GM19023 (cell line): ENCODE results near the gene PHF23.
"Not testable (repeated sequence)": the region's sequence is repeated elsewhere in the genome, so short reads cannot be mapped to it uniquely, and the experiment has no call there.

Experiments
- ATAC-seq: cut with Tn5 transposase; IDR thresholded peaks from one replicate; pipeline ENCODE4 v1.9.1; 2021; ENCODE audit warnings: mild to moderate bottlenecking, moderate library complexity; ENCODE audit not compliant: unreplicated experiment

The PHF23 gene

DNA sequence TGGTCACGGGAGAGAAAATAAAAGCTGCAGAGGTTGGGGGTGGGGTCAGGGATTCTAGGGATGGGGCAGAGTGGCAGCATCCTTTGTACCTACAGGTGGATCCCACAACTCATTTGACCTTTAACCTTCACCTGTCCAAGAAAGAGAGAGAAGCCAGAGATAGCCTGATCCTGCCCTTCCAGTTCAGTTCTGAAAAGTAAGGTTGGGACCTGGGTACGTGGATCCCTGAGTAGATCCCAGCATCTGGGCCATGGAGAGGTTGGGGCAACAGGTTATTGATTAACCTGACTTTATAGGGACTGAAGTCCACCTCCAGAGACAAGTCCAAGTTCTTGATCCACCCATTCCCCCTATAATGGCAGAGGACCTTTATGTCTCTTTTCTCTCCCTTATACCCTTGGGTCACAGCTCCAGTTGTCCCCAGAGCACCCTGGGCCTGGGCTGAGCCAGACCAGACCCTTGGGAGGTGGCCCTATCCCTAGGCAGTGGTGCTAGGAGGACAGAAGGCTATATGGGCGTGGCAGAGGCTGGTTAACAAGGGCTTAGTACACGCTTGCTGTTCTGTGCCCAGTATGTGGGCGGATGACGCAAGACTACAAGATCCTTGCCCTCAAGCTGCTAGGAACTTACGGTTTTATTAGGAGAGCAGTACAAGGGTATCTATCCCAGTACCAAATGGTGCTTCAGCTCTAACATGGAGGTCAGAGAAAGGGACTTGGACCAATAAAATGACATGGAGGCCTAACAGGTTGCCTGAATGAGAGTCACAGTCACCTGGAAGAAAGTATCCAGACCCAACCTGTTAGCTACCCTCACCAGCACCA, 19.7 kb upstream of the PHF23 start:
- ATAC-seq, result no peak

- no peak for ATAC-seq
These were observed 17.7 kb upstream of the PHF23 start for GRCh38 chr17:7256766-7257456.

GRCh38 chr17:7254511-7254910, 15.3 kb upstream of the PHF23 start:
- ATAC-seq, result no peak

DNA sequence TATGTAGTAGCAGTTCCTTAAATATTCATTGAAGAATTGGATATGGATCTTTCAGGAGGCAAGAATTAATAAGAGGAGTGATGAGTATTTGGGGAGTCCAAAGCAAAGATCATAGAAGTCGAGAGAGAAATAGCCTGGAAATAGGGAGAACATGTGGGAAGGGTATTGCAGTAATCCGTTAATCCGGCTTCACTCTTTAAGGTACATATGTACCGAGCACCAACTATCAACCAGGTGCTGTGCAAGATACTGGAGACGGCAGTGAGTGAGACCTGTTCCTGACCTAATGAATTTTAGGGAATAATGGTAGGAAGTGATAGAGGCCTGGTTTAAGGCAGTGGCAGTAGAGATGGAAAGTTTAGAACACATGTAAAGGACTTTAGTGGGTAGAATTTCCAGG, 13.8 kb upstream of the PHF23 start:
- ATAC-seq, result no peak

GRCh38 chr17:7252176-7253043, 13.2 kb upstream of the PHF23 start, which contains the start of gene ELP5:
ELP5 (plus strand) TSS chr17:7252215; CDS start chr17:7252551, 336 bp downstream.
- peak; percentile 60 for ATAC-seq

GRCh38 chr17:7251661-7252175, 12.5 kb upstream of the PHF23 start, which contains the start of gene CTDNEP1:
CTDNEP1 (minus strand) TSS chr17:7251734; CDS start chr17:7251296, 438 bp downstream.
- ATAC-seq, result peak; percentile 84

DNA sequence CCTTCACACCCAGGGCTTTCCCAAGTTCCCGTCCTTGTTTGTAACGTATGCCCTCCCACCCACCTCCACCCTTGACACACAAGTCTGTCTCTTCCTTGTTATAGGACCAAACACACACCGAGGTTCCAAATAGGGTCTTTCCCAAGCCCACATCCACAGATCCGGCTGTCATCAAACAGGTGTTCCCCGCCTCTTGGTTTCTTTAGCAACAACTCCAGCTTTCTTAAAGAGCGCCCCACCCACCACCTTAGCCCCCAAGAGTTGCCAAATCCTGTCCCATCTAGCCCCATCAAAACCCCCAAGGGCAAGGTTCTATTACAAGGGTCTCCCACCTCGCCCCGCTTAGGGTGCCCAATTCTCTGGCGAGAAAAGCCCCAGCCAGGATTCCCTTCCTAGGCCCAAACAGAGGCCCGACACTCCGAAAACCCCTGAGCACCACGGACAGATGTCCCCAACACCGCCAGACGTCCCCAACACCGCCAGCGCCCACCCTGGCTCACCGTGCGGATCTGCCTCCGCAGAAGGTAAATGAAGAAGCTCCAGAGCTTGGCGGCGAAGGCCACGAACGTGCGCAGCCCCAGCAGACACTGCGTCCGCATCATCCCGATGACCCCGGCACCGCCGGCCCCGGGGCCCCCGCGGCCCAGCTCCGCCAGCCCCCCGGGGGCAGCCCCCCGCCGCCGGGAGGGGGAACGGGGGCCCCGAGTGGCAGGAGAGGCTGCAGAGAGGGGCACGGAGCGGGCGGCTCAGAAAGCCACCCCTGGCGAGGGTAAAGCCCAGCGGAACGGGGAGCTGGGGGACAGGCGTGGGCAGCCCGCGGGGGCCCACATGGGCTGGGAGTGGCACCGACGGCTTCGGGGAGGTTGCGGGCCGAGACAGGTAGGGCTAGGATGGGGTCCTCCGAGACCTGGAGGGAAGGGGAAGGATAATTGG, 11.7 kb upstream of the PHF23 start:
- ATAC-seq, result no peak

GRCh38 chr17:7249830-7250229, 10.6 kb upstream of the PHF23 start:
- no peak for ATAC-seq

- no peak for ATAC-seq
These were observed 10.0 kb upstream of the PHF23 start for GRCh38 chr17:7249214-7249613.

GRCh38 chr17:7248796-7249195, 9.5 kb upstream of the PHF23 start:
- ATAC-seq, result no peak

- no peak for ATAC-seq
These were observed 7.5 kb upstream of the PHF23 start for GRCh38 chr17:7246779-7247178.

GRCh38 chr17:7243838-7244237, 4.6 kb upstream of the PHF23 start:
- not testable (repeated sequence) for ATAC-seq

GRCh38 chr17:7243453-7243729, 4.1 kb upstream of the PHF23 start:
- ATAC-seq, result no peak

- ATAC-seq, result peak; percentile 41
These were observed 3.6 kb upstream of the PHF23 start for GRCh38 chr17:7242717-7243452.

- ATAC-seq, result peak; percentile 39
These were observed 2.8 kb upstream of the PHF23 start, which contains the start of gene GABARAP for GRCh38 chr17:7241783-7242716. GABARAP (minus strand) TSS chr17:7242449; CDS start chr17:7242330, 119 bp downstream.

DNA sequence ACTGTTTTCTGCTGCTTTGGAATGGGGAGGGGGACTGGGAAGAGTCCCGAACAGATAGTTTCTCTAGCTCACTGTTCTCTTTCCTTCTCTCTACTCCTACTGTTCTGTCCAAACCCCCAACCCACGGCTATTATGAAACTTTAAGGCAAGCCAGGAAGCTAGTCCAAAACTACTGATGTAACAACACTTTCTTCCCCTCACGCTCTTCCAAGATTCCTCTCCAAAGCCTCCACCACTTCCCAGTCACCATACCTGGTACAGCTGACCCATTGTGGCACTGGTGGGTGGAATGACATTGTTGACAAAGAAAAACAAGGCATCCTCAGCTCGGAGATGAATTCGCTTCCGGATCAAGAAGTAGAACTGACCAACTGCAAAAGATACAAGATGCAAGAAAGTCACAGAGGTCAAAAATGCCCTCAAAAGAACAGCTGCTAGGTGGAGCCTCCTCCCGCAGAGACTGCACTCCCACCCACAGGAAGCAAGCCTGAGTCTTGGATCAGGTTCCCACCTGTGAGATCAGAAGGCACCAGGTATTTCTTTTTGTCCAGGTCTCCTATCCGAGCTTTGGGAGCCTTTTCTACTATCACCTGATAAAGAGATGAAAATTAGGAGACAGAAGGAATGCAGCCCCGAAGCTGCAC, 2.0 kb upstream of the PHF23 start:
- ATAC-seq, result no peak

- ATAC-seq, result no peak
These were observed 1.1 kb upstream of the PHF23 start for GRCh38 chr17:7240375-7240774.
